Activated T-helper 1 cell treated with anti-CD3 and anti-CD28 coated beads, Interleukin-2, amount 50 U/mL, for 16 hours (primary cell): ENCODE measurements around the gene EML6.
"Not testable (repeated sequence)": the region's sequence is repeated elsewhere in the genome, so short reads cannot be mapped to it uniquely, and the experiment has no call there.

ENCODE experiments used
- DNase-seq, 2 donors: peaks; one replicate each; pipeline ENCODE4 v3.0.0-alpha.2; 2020; ENCODE audit warnings: low read depth in 1 of 2, low spot score in 1 of 2

EML6 gene

DNA sequence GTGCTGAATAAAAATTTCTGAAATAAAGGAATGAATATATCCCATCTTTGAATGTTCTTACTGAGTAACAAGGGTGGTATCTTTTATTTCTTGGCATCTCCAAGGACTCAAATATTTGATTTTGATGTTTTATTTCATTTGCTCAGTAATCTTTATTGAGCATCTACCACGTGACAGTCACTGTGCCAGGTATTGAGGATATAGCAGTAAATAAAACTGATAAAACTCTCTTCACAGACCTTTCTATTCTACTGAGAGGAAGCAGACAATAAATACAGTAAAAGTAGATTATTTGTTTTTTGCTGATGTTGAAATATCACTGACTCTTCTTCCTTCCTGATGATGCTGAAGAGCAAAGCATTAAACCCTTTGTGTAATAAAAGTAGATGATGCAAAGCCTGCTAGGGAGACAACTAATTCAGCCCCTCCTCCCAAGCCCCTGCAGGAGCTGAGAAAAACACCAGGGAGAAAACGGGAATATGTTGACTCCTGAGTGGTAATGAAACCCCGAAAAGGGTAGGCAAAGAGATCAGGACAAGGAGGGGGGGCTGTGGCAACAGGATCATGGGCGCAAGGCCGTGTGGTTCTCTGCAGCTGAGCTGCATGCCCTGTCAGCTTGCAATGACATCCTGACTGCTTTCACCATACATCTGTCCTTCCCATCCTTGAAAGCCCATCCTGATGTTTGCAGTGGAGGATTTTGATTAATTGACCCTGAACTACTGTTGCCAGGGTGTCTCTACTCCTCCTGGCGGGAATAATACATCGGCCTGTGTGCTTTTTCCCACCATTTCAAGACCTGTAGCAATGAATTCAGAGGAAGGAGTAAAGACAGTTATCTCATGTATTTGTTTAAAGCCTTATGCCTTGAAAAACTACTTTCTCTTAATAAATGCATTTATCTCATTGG lies 117.4 kb downstream of the EML6 start:
- no peak for DNase-seq

DNA sequence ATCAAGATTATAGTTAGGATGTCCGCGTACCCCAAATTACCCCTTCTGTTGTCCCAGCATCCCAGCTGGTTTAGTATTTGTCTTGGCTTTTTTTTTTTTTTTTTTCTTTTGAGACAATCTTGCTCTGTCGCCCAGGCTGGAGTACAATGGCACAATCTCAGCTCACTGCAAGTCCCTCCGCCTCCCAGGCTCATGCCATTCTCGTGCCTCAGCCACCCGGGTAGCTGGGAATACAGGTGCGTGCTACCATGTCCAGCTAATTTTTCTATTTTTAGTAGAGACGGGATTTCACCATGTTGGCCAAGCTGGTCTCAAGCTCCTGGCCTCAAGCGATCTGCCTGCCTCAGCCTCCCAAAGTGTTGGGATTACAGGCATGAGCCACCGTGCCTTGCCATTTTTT lies 118.0 kb downstream of the EML6 start:
- DNase-seq = not testable (repeated sequence)

DNA sequence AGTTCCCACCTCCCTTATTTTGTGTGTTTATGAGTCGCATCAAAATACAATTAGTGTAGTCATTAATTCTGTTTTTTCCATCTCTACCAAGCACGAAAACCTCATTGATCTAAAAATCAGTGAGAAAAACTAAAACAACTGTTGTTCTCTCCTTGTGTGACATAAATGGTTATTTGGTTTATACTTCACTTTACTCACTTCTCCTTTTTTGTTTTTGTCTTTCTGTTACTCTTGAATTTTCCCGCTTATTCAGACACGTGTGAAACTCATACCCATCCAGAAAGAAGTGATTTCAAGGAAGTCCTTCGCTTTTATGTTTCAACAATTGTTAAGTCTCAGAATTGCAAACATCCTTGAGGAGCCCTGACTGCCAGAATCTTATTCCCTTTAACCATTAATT lies 121.6 kb downstream of the EML6 start:
- no peak for DNase-seq

- DNase-seq = no peak
Measured at GRCh38 chr2:54845514-54845913, 122.1 kb downstream of the EML6 start.

DNA sequence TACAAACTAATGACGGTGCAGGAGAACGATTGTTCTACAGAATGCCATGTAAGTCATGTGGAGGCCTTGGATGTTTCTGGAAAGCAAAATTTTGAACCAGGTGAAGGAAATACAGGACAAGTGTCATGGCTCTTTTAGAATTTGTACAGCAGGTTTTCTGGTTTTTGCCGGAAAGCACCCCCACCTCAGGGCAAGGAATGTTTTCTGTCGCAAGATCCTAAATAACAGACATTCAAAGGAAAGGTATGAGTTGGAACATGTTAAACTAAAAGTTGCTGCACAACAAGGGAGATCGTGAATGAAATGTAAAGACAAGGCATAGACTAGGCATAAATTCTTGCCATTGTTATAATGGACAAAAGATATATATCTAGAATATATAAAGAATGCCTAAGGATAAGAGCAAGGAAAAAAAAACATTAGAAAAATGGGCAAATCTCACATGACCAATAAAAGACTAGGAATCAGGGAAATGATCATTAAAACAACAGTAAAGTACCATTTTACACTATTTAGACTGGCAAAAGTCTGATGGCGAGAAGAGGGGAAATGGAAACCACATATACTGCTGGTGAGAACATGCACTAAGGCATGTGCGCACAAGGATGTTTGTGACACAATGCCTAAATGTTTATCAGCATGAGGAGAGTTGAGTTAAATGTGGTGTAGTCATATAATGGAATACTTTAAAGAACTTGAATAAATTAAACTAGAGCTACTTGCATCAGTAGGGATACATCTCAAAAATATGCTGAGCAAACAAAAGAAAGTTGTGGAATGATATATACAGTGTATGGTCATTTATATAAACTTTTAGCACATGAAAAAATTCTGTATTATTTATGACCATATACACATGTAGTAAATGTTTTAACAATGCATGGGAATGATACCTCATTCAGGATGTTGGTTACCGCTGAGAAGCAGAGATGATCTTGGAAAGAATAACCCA lies 127.0 kb downstream of the EML6 start:
- DNase-seq = no peak

GRCh38 chr2:54853616-54854310 lies 130.3 kb downstream of the EML6 start:
- DNase-seq = no peak

DNA sequence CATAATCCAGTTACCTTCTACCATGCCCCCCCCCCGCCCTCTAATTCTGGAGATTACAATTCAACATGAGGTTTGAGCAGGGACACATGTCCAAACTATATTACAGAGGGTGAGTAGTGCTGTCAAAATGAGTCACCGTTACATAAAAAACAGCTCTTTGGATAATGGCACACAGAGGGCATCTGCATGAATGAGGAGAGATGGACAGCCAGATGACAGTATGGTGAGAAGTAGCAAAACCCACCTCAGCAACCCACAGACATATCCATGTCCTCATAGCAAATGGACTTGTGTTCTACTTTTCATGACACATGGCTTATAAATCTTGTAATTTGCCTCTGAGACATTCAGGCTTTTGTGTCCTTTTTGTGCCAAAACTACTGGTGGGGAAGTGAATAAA lies 132.0 kb downstream of the EML6 start:
- DNase-seq = no peak

GRCh38 chr2:54858021-54858681 lies 134.7 kb downstream of the EML6 start:
- no peak for DNase-seq

DNA sequence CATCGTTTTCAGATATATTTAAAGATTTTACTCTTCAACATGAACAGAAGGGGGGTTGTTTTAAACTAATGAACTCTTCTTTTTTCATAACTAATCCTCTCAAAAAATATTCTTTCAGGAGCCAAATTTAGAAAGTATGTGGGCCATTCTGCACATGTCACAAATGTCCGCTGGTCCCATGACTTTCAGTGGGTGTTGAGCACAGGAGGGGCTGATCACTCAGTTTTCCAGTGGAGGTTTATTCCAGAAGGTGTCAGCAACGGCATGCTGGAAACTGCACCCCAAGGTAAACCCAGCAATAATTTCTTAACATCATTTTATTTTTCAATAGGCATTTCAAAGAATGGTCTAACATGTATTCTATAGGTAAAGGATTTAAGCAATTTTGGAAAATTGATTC lies 136.0 kb downstream of the EML6 start:
- DNase-seq = no peak

DNA sequence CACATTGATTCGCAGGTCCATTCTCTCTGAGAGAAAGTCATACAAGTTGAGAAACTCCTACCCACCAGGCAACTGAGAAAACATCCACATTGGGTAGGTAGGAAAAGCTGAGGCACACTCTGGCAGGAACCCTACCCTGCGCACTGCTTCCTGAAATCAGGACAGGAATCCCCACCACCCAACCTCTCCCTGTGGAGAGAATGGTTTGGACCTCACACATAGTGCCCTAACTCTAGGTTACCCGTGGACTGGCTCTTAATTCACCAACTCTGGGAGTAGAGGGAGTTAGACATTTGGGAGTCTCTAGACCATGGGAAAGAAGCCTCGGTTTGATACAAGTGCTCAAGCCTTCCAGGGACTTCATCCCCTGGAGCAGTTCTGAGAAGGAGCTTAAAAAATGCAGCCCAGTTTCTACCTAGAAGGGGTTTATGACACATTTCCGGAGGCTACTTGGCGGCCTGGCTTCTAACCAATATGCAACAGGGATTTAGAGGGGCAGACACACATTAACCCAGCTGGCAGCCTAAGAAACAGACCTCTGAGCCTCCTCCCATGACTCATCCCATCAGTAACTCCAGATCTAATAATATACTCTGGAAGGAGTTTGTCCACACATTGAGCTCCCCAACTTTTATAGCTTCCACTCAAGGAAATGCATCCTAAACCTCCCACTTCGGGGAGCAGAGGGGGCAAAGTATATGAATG lies 136.7 kb downstream of the EML6 start:
- DNase-seq = no peak

DNA sequence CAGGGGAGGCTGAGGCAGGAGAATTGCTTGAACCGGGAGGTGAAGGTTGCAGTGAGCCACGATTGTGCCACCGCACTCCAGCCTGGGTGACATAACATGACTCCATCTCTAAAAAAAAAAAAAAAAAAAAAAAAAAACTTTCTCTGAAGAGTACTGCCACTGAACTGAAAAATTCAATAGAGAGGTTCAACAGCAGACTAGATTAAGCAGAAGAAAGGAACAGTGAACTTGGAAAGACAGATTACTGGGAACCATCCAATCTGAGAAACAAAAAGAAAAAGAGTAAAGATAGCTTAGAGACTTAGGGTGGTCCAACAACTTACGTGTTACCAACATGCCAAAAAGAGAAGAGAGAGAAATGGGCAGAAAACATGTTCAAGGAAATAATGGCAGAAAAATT lies 138.8 kb downstream of the EML6 start:
- no peak for DNase-seq

DNA sequence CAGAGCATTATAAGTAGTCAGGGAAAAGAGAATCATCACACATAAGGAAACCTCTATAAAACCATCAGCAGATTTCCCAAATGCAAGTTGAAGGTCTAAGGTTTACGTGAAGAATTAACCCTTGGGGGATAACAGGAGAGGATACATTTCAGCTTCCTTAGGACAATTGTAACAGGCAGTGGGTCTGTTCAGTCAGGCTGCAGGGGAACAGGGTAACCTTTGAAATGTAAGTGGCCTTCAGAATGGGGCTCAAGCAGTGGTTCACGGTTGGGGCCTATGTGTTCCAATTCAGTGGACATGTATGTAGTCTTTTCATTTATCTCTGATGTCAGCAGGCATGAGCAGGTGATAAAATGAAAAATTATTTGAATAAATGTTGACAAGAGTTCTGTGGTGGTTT lies 139.3 kb downstream of the EML6 start:
- no peak for DNase-seq

GRCh38 chr2:54863660-54864059 lies 140.2 kb downstream of the EML6 start:
- DNase-seq = no peak

DNA sequence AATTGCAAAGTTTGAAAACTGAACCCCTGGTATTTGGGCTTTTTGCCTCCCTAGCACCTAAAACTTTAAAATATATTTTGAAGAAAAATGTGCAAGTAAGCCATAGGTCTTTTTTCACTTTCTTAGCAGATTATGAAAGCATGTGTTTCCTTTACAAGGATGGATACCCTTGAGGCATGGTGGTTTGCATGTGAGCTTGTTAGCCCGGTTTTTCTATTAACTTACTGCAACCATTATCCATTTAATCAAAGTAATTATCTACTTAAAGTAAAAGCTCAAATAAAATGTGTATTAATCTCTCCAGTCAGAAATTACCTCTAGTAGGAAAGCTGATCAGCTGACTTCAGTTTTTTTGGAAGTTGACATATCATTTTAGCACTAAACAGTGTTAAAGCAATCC lies 140.6 kb downstream of the EML6 start:
- DNase-seq = no peak

DNA sequence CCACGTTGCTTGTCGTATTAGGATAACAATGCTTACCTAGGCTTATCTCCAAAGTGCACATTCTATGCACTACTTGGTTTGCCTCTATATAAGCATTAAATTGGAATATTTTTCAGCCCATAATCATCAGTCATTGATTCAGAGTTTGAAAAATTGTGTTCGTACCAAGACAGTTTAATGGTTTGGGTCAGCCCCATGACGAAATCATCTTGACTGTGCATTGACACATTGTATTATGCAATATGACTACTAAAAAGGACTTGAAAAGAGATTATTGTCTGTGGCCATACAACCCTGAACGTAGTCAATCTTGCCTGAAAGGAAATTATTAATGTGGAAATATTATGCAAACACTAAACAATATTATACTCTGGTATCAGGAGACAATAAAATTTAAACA lies 141.3 kb downstream of the EML6 start:
- no peak for DNase-seq

DNA sequence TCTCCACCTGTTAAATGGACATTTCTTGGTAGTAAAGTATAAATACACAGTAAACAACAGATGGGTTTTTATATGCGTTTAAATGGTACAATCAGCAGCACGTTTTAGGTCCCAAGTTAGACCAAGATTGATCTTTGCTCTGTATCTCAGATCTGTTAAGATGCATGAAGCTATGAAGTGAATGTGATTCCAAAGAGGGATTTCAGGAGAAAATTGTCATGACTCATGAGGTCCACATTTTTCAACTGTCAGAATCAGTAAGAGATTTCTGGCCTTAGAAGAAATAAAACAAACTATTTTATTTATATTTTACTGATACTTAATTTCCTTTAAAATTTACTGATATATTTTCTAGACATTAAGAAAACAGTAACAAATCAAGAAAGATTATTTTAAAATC lies 142.7 kb downstream of the EML6 start:
- no peak for DNase-seq

DNA sequence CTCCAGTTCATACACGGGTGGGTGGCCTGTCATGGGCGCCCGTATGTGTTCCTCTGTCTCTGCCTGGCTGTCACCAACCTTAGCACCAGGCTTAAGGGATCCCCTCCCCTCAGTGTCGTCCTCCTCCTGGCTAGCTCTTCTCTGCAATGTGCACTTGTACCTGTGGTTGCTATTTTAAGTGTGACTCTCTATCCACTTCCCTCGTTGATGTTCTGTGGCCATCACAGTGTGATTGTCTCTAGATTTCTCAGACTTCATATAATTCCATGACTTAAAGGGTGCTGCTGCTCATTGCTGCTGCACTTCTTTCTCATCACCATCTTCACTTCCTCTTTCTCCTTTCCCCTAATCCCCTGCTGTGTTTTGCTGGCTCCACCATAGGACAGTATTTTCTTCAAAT lies 143.4 kb downstream of the EML6 start:
- no peak for DNase-seq

GRCh38 chr2:54867457-54867856 lies 144.0 kb downstream of the EML6 start:
- DNase-seq = no peak

DNA sequence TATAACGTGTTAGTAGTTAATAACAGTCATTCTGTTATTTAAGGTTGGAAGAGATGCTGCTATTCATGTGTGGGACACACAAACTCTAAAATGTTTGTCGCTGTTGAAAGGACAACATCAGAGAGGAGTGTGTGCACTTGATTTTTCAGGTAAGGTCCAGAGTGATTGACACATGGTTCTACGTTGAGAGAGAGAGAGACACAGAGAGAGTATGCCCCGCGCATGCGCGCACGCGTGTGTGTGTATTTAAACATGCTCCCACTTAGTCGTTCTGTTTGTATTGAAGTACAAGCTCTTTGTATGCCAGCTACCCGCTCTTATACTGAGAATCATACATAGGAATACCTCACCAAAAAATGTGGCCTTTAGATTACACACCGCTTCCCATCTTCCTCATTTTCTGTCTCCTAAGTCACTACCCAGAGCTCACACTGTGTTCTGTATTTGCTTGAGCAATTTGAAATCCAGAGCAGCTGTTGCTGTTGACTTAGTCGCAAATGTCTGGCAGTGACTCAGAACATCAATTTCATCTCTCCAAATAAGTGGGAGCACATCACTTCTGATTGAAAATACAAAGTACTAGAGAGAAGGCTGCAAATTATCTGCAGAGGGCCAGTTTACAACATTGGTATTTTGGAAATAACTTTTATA lies 148.1 kb downstream of the EML6 start:
- DNase-seq = no peak

DNA sequence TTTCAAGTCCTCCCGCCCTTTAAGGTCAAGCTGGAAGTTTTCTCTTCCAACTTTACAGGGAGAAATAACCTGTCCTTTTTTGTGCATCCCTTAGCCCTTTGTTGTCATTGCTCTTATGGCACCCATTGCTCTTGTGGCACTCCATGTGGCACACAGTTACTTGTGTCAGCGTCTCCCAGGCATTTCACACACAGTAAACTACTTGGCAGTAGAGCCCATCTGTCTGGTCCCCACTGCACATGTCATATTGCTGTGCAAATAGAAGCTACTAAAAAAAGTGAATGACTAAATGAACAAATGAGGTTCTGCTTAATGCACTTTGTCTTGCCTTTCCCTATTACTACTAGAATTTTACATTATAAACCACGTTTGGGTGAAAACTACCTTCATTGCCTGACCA lies 149.3 kb downstream of the EML6 start:
- no peak for DNase-seq
